MM.1S (cell line): ENCODE data around the gene SLC38A6.

ENCODE experiments used
- DNase-seq: peaks from one replicate; pipeline ENCODE4 v3.0.0-alpha.2; 2015
- H2AFZ ChIP-seq: fragments of 300-600 bp; sonication (generic); 2 replicates; pipeline ENCODE4 v1.6.0; 2016; ENCODE audit warnings: antibody characterized with exemption, low read length
- H3F3A ChIP-seq: fragments of 300-600 bp; sonication (generic); 2 replicates; pipeline ENCODE4 v1.6.1; 2016; ENCODE audit warnings: mild to moderate bottlenecking, antibody characterized with exemption, low read length, moderate library complexity, mixed read lengths; ENCODE audit not compliant: insufficient read depth
- H3K27ac ChIP-seq: fragments of 300-600 bp; sonication (generic); 2 replicates; pipeline ENCODE4 v1.5.1; 2016; ENCODE audit warnings: mild to moderate bottlenecking, low read length
- H3K27me3 ChIP-seq: fragments of 300-600 bp; sonication (generic); replicated peaks from 2 replicates; pipeline ENCODE4 v1.6.0; 2016; ENCODE audit warnings: low read length; ENCODE audit not compliant: insufficient read depth
- H3K36me3 ChIP-seq: fragments of 300-600 bp; sonication (generic); replicated peaks from 2 replicates; pipeline ENCODE4 v1.6.1; 2016; ENCODE audit warnings: mild to moderate bottlenecking, low read length, mixed read lengths; ENCODE audit not compliant: insufficient read depth
- H3K4me1 ChIP-seq: fragments of 300-600 bp; sonication (generic); 2 replicates; pipeline ENCODE4 v1.6.1; 2016; ENCODE audit warnings: low read length, mixed read lengths
- H3K4me2 ChIP-seq: fragments of 300-600 bp; sonication (generic); 2 replicates; pipeline ENCODE4 v1.6.0; 2016; ENCODE audit warnings: low read depth, low read length
- H3K4me3 ChIP-seq: fragments of 300-600 bp; sonication (generic); 2 replicates; pipeline ENCODE4 v1.5.1; 2016; ENCODE audit warnings: low read length, mixed read lengths
- H3K79me2 ChIP-seq: fragments of 300-600 bp; sonication (generic); 2 replicates; pipeline ENCODE4 v1.6.1; 2016; ENCODE audit warnings: mixed run types, low read length, mixed read lengths
- H3K9ac ChIP-seq: fragments of 300-600 bp; sonication (generic); 2 replicates; pipeline ENCODE4 v1.6.1; 2016; ENCODE audit warnings: low read length, mixed read lengths
- H3K9me2 ChIP-seq: fragments of 300-600 bp; sonication (generic); replicated peaks from 2 replicates; pipeline ENCODE4 v1.6.1; 2016; ENCODE audit warnings: mild to moderate bottlenecking, low read length, mixed read lengths; ENCODE audit not compliant: insufficient read depth
- H3K9me3 ChIP-seq: fragments of 300-600 bp; sonication (generic); replicated peaks from 2 replicates; pipeline ENCODE4 v1.6.1; 2016; ENCODE audit warnings: mild to moderate bottlenecking, low read length, mixed read lengths; ENCODE audit not compliant: insufficient read depth
- H4K20me1 ChIP-seq: fragments of 300-600 bp; sonication (generic); 2 replicates; pipeline ENCODE4 v1.6.1; 2016; ENCODE audit warnings: mild to moderate bottlenecking, low read length, moderate library complexity, mixed read lengths; ENCODE audit not compliant: insufficient read depth
- CTCF ChIP-seq: fragments of 300-600 bp; sonication (generic); IDR thresholded peaks from 2 replicates; pipeline ENCODE4 v1.5.1; 2016; ENCODE audit warnings: antibody characterized with exemption, low read length, mixed read lengths
- EZH2 ChIP-seq: fragments of 300-600 bp; sonication (generic); optimal IDR thresholded peaks from 2 replicates; pipeline ENCODE3; 2017; ENCODE audit warnings: low read depth, mild to moderate bottlenecking, antibody characterized with exemption, low read length, mixed read lengths
- EZH2phosphoT487 ChIP-seq: fragments of 300-600 bp; sonication (generic); IDR thresholded peaks from 2 replicates; pipeline ENCODE4 v1.6.1; 2018; ENCODE audit warnings: antibody characterized with exemption, low read length

SLC38A6 gene

GRCh38 chr14:60943637-60944032 is 37.4 kb upstream of the SLC38A6 start:
- Histone ChIP-seq H3K4me2 (no peak overlapping the region), H3K27ac (no peak overlapping the region), H3K27me3 (no peaks in the 10 kb centered on the region), H2AFZ (no peak overlapping the region), H3K9me3 (no peaks in the 10 kb centered on the region), H3F3A (no peaks in the 10 kb centered on the region), H3K9me2 (no peaks in the 10 kb centered on the region), H3K79me2 (no peaks in the 10 kb centered on the region), H3K9ac (no peak overlapping the region), H4K20me1 (no peaks in the 10 kb centered on the region), H3K4me3 (no peak overlapping the region), H3K36me3 (no peaks in the 10 kb centered on the region), H3K4me1 (no peaks in the 10 kb centered on the region)
- no peak for DNase-seq
- TF ChIP-seq CTCF (no peak), EZH2phosphoT487 (no peak), EZH2 (no peak)

- H3K9me3 ChIP-seq: no peaks in the 10 kb centered on the region
- H3K79me2 ChIP-seq: no peaks in the 10 kb centered on the region
- H3K9ac ChIP-seq: no peak overlapping the region
- H3K4me3 ChIP-seq: no peak overlapping the region
- H3K36me3 ChIP-seq: no peaks in the 10 kb centered on the region
- no peaks in the 10 kb centered on the region for H3K9me2 ChIP-seq
- H3K27me3 ChIP-seq: no peaks in the 10 kb centered on the region
- TF ChIP-seq CTCF: no peak
- DNase-seq: no peak
- no peak overlapping the region for H2AFZ ChIP-seq
- no peaks in the 10 kb centered on the region for H4K20me1 ChIP-seq
- no peak overlapping the region for H3K4me2 ChIP-seq
- no peaks in the 10 kb centered on the region for H3K4me1 ChIP-seq
- H3F3A ChIP-seq: no peaks in the 10 kb centered on the region
- no peak overlapping the region for H3K27ac ChIP-seq
These were observed 36.8 kb upstream of the SLC38A6 start for GRCh38 chr14:60944204-60944603.

GRCh38 chr14:60945984-60946383 is 35.1 kb upstream of the SLC38A6 start:
- Histone ChIP-seq H4K20me1 (no peaks in the 10 kb centered on the region), H3K79me2 (no peaks in the 10 kb centered on the region), H3K9me2 (no peaks in the 10 kb centered on the region), H3K4me2 (no peak overlapping the region), H2AFZ (no peak overlapping the region), H3K27me3 (no peaks in the 10 kb centered on the region), H3K36me3 (no peaks in the 10 kb centered on the region), H3K9ac (no peak overlapping the region), H3F3A (no peaks in the 10 kb centered on the region), H3K9me3 (no peaks in the 10 kb centered on the region), H3K4me1 (no peaks in the 10 kb centered on the region), H3K4me3 (no peak overlapping the region), H3K27ac (no peak overlapping the region)
- DNase-seq: no peak
- TF ChIP-seq EZH2phosphoT487: no peak

DNA sequence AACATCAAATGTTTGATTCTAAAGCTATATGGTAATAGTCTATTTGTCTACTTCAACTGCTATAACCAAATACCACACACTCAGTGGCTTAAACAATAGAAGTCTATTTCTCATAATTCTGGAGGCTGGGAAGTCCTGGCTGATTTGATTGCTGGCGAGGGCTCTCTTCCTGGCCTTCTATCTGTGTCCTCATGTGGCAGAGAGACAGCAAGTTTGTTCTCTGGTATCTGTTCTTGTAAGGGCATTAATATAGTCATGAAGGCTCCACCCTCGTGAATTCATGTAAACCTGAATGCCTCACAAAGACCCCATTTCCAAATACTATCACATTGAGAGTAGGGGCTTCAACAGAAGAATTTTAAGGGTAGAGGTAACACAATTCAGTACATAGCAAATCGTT is 34.3 kb upstream of the SLC38A6 start:
- H3K9me2 ChIP-seq: no peaks in the 10 kb centered on the region
- no peaks in the 10 kb centered on the region for H3K4me1 ChIP-seq
- H3K9me3 ChIP-seq: no peaks in the 10 kb centered on the region
- H3K27ac ChIP-seq: no peak overlapping the region
- H2AFZ ChIP-seq: no peak overlapping the region
- no peak for DNase-seq
- no peaks in the 10 kb centered on the region for H4K20me1 ChIP-seq
- H3K4me2 ChIP-seq: no peak overlapping the region
- no peaks in the 10 kb centered on the region for H3F3A ChIP-seq
- H3K9ac ChIP-seq: no peak overlapping the region
- H3K4me3 ChIP-seq: no peak overlapping the region
- H3K27me3 ChIP-seq: no peaks in the 10 kb centered on the region
- no peak for TF ChIP-seq CTCF
- no peak for TF ChIP-seq EZH2
- no peak for TF ChIP-seq EZH2phosphoT487
- H3K79me2 ChIP-seq: no peaks in the 10 kb centered on the region
- no peaks in the 10 kb centered on the region for H3K36me3 ChIP-seq
